Measurements from ENCODE around the gene SLC7A6. TPM values are rescaled to one million over a fixed set of nuclear protein-coding genes. Genes with fewer than 3 reads are reported as not detected.

Gene SLC7A6
- total RNA-seq, 4 donors from 2014 or later: 73.1 to 116 (median 85.7) TPM

- intact Hi-C loops (cut with DNase I): no loop called here
- TF ChIP-seq POLR2A (IDR thresholded peaks at IDR 0.05): no peak
- TF ChIP-seq CTCF (IDR thresholded peaks at IDR 0.05): no peak
- Histone ChIP-seq H3K27ac (no peak overlapping the region), H3K27me3 (no peaks in the 10 kb centered on the region), H3K4me3 (replicated peaks in 1 of 3) (no peak overlapping the region), H3K9me3 (no peaks in the 10 kb centered on the region), H3K4me1 (peaks cover 0 to 20% of the 10 kb centered on the region in 2 donors), H3K36me3 (peaks cover 70 to 74% of the 10 kb centered on the region in 2 donors)
- DNase-seq: no peak
- 83 to 86% methylated on average over 12 of the region's 12 CpGs for WGBS, 2 donors
Measured at GRCh38 chr16:68296291-68296690, 32.0 kb downstream of the SLC7A6 start.

DNA sequence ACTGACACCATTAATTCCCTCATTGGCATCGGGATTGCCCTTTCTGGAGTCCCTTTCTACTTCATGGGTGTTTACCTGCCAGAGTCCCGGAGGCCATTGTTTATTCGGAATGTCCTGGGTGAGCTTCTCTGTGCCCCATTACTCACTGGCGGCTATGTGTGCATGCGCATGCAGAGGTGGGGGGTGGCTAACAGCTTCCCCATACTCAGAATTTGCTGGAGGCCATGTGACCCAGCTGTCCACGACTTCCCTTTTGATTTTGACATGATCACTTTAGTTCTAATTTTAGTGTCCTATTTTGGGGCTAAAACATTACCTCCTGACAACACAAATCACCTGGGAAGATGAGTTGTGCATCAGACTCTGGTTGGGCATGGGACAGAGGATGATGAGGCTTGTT is 32.4 kb downstream of the SLC7A6 start:
- TF ChIP-seq POLR2A (IDR thresholded peaks at IDR 0.05): no peak
- no peak for TF ChIP-seq CTCF (IDR thresholded peaks at IDR 0.05)
- DNase-seq: no peak
- Histone ChIP-seq H3K36me3 (peaks cover 70 to 74% of the 10 kb centered on the region in 2 donors), H3K9me3 (no peaks in the 10 kb centered on the region), H3K4me1 (peaks cover 0 to 20% of the 10 kb centered on the region in 2 donors), H3K4me3 (replicated peaks in 1 of 3) (no peak overlapping the region), H3K27me3 (no peaks in the 10 kb centered on the region), H3K27ac (no peak overlapping the region)
- intact Hi-C loops (cut with DNase I): no loop called here
- 86 to 96% methylated on average over 6 of the region's 6 CpGs for WGBS, 2 donors

- H3K27ac ChIP-seq: peak overlapping the region in 1 of 3 donors; percentile 60
- 66 to 73% methylated on average over 3 of the region's 3 CpGs for WGBS, 2 donors
Measured at GRCh38 chr16:68297908-68298307, 33.6 kb downstream of the SLC7A6 start.

DNA sequence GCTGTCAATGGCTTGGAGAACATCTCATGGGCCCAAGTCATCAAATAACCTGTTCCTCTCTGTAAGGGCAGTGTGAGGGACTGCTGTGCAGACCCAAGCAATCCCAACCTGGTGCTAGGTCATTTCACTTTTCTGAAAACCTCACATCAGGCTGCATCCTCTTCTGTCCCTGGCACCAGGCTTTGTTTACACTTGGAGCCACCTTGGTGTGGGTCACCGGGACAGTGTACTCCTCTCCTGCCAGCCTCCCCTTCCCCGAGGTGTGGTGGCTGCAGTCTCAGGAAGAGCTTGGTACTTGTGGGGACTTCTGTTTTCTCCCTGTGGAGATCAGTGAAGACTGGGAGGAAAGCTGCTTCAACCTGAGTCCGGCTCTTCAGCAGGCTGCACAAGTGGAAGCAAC is 34.0 kb downstream of the SLC7A6 start:
- Histone ChIP-seq H3K4me3 (replicated peaks in 1 of 3) (no peak overlapping the region), H3K36me3 (peaks cover 70 to 76% of the 10 kb centered on the region in 2 donors), H3K27ac (peak overlapping the region in 2 of 3 donors; percentile 18 to 60), H3K9me3 (no peaks in the 10 kb centered on the region), H3K4me1 (peaks cover 0 to 20% of the 10 kb centered on the region in 2 donors), H3K27me3 (no peaks in the 10 kb centered on the region)
- no peak for TF ChIP-seq POLR2A (IDR thresholded peaks at IDR 0.05)
- TF ChIP-seq CTCF (IDR thresholded peaks at IDR 0.05): no peak
- intact Hi-C loops (cut with DNase I): no loop called here
- WGBS, 2 donors: 90% methylated on average over 2 to 3 of the region's 3 CpGs
- no peak for DNase-seq

More at GRCh38 chr16:68297908-68298307, 33.6 kb downstream of the SLC7A6 start:
- no peak for DNase-seq
- H3K9me3 ChIP-seq: no peaks in the 10 kb centered on the region
- H3K4me1 ChIP-seq: peaks cover 0 to 20% of the 10 kb centered on the region in 2 donors
- TF ChIP-seq POLR2A (IDR thresholded peaks at IDR 0.05): no peak
- TF ChIP-seq CTCF (IDR thresholded peaks at IDR 0.05): no peak
- H3K36me3 ChIP-seq: peaks cover 74 to 77% of the 10 kb centered on the region in 2 donors
- H3K4me3 ChIP-seq (replicated peaks in 1 of 3): no peak overlapping the region
- H3K27me3 ChIP-seq: no peaks in the 10 kb centered on the region
- intact Hi-C loops (cut with DNase I): no loop called here

GRCh38 chr16:68298907-68299561 is 34.7 kb downstream of the SLC7A6 start:
- WGBS, 2 donors: 41 to 56% methylated on average over 5 of the region's 5 CpGs
- peak overlapping the region in 2 of 3 donors; percentile 18 to 60 for H3K27ac ChIP-seq
- H3K27me3 ChIP-seq: no peaks in the 10 kb centered on the region
- peaks cover 65 to 73% of the 10 kb centered on the region in 2 donors for H3K36me3 ChIP-seq
- H3K4me3 ChIP-seq (replicated peaks in 1 of 3): no peak overlapping the region
- peak; percentile 64 to 80 for DNase-seq
- intact Hi-C loops (cut with DNase I): no loop called here
- no peaks in the 10 kb centered on the region for H3K9me3 ChIP-seq
- peaks cover 0 to 20% of the 10 kb centered on the region in 2 donors for H3K4me1 ChIP-seq
- TF ChIP-seq CTCF (IDR thresholded peaks at IDR 0.05) (no peak), POLR2A (IDR thresholded peaks at IDR 0.05) (no peak)

All from thyroid gland (tissue), 4 donors.